ENCODE results near the gene DAP. TPM values are rescaled to one million over a fixed set of nuclear protein-coding genes. Genes with fewer than 3 reads are reported as not detected.

DAP gene
- total RNA-seq, 1 experiment from 2014 or later: 77.6 TPM

DNA sequence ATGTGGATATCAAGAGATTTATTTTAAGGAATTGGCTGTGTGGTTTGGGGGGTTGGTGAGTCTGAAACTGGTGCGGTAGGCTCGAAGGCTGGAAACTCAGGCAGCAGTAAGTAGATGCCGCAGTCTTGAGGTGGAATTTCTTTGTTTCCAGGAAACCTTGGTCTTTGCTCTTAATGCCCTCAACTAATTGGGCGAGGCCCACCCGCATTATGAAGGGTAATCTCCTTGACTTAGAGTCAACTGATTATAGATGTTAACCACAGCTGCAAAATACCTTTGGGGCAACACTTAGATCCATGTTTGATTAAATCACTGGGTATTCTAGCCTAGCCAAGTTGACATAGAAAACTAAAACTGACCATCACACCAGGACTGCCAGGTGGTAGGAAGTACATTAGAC, 113.4 kb downstream of the DAP start:
- no peaks in the 10 kb centered on the region for H3K27me3 ChIP-seq (replicated peaks; ENCODE audit: control insufficient read depth, insufficient read depth, low read length)
- TF ChIP-seq, protein P1, sequence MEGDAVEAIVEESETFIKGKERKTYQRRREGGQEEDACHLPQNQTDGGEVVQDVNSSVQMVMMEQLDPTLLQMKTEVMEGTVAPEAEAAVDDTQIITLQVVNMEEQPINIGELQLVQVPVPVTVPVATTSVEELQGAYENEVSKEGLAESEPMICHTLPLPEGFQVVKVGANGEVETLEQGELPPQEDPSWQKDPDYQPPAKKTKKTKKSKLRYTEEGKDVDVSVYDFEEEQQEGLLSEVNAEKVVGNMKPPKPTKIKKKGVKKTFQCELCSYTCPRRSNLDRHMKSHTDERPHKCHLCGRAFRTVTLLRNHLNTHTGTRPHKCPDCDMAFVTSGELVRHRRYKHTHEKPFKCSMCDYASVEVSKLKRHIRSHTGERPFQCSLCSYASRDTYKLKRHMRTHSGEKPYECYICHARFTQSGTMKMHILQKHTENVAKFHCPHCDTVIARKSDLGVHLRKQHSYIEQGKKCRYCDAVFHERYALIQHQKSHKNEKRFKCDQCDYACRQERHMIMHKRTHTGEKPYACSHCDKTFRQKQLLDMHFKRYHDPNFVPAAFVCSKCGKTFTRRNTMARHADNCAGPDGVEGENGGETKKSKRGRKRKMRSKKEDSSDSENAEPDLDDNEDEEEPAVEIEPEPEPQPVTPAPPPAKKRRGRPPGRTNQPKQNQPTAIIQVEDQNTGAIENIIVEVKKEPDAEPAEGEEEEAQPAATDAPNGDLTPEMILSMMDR (IDR thresholded peaks at IDR 0.05; ENCODE audit: insufficient read depth in 1 of 2, low read depth in 1 of 2, low read length in 1 of 2, severe bottlenecking in 1 of 2, unreplicated experiment in 1 of 2): no peak
- H3K27ac Mint-ChIP-seq (ENCODE audit: unreplicated experiment): no peak overlapping the region
- H3K4me3 Mint-ChIP-seq (ENCODE audit: unreplicated experiment): no peak overlapping the region
- H3K4me1 ChIP-seq: no peaks in the 10 kb centered on the region
- BruUV-seq (replicated peaks): no TSS peak
- intact Hi-C loops (cut with micrococcal nuclease; ENCODE audit: unreplicated experiment): no loop called here
- no peaks in the 10 kb centered on the region for H3K9me3 Mint-ChIP-seq (ENCODE audit: unreplicated experiment)
- DNase-seq: no peak
- H3K4me1 Mint-ChIP-seq (ENCODE audit: low read depth, unreplicated experiment): no peaks in the 10 kb centered on the region
- H3K36me3 ChIP-seq (ENCODE audit: control insufficient read depth, insufficient read depth, low read length): no peaks in the 10 kb centered on the region
- H3K36me3 Mint-ChIP-seq (ENCODE audit: insufficient read depth, unreplicated experiment): peaks cover 28% of the 10 kb centered on the region
- H3K27me3 Mint-ChIP-seq (ENCODE audit: insufficient read depth, unreplicated experiment): no peaks in the 10 kb centered on the region
- no peak overlapping the region for H3K4me3 ChIP-seq (ENCODE audit: low read depth, low read length)
- no peaks in the 10 kb centered on the region for H3K9me3 ChIP-seq
- CTCF ChIA-PET: no interaction called here
- POLR2A ChIA-PET: no interaction called here

DNA sequence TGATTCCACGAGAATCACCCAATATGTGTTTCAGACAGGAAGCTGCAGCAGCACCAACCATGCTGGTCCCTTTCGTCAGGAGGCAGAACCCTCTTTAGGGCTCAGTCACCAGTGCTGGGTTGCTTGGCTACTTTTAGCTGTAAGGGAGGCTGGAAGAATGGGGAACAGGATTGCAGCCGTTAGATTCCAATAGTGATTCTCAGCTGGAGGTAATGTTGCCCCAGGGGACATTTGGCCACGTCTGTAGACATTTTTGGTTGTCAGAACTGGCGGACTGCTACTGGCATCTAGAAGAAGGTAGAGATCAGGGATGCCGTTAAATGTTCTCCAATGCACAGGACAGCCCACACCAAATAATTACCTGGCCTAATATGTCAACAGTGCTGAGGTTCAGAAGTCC, 115.4 kb downstream of the DAP start:
- no peak for DNase-seq
- intact Hi-C loops (cut with micrococcal nuclease; ENCODE audit: unreplicated experiment): no loop called here
- TF ChIP-seq, protein P1 (IDR thresholded peaks at IDR 0.05; ENCODE audit: insufficient read depth in 1 of 2, low read depth in 1 of 2, low read length in 1 of 2, severe bottlenecking in 1 of 2, unreplicated experiment in 1 of 2): no peak
- Mint-ChIP-seq H3K9me3 (ENCODE audit: unreplicated experiment) (no peaks in the 10 kb centered on the region), H3K4me1 (ENCODE audit: low read depth, unreplicated experiment) (no peaks in the 10 kb centered on the region), H3K27me3 (ENCODE audit: insufficient read depth, unreplicated experiment) (no peaks in the 10 kb centered on the region), H3K27ac (ENCODE audit: unreplicated experiment) (no peak overlapping the region), H3K4me3 (ENCODE audit: unreplicated experiment) (no peak overlapping the region), H3K36me3 (ENCODE audit: insufficient read depth, unreplicated experiment) (peaks cover 22% of the 10 kb centered on the region)
- no TSS peak for BruUV-seq (replicated peaks)
- ChIA-PET POLR2A (no interaction called here), CTCF (no interaction called here)
- no peak overlapping the region for H3K4me3 ChIP-seq (ENCODE audit: low read depth, low read length)
- no peaks in the 10 kb centered on the region; the same call in 1 of the 2 replicates for H3K36me3 ChIP-seq (ENCODE audit: control insufficient read depth, insufficient read depth, low read length)
- no peaks in the 10 kb centered on the region for H3K4me1 ChIP-seq
- no peaks in the 10 kb centered on the region for H3K9me3 ChIP-seq
- H3K27me3 ChIP-seq (replicated peaks; ENCODE audit: control insufficient read depth, insufficient read depth, low read length): no peaks in the 10 kb centered on the region

DNA sequence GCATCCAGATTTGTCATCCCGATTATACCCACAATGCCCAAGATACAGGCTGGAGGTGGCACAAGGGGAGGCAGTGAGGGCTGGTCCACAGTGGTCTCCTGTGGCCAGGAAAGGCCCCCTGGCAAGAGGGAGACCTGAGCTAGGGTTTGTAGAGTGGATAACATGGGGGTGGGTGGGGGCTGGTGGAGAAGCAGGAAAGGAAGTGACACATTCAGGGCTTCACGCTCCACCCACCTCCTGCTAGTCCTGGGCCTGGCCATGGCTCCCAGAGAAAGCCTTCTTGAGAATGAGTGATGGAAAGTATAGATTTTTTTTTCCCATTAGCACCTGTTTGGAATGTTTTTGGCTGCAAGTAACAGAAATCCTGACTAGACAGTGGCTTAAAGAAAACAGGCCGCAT, 115.9 kb downstream of the DAP start:
- H3K36me3 Mint-ChIP-seq (ENCODE audit: insufficient read depth, unreplicated experiment): peaks cover 21% of the 10 kb centered on the region
- BruUV-seq (replicated peaks): no TSS peak
- Histone ChIP-seq H3K4me1 (no peaks in the 10 kb centered on the region), H3K36me3 (ENCODE audit: control insufficient read depth, insufficient read depth, low read length) (no peaks in the 10 kb centered on the region; the same call in 1 of the 2 replicates), H3K9me3 (no peaks in the 10 kb centered on the region), H3K27me3 (replicated peaks; ENCODE audit: control insufficient read depth, insufficient read depth, low read length) (no peaks in the 10 kb centered on the region), H3K4me3 (ENCODE audit: low read depth, low read length) (no peak overlapping the region)
- intact Hi-C loops (cut with micrococcal nuclease; ENCODE audit: unreplicated experiment): no loop called here
- ChIA-PET CTCF (no interaction called here), POLR2A (no interaction called here)
- H3K4me1 Mint-ChIP-seq (ENCODE audit: low read depth, unreplicated experiment): no peaks in the 10 kb centered on the region
- H3K27ac Mint-ChIP-seq (ENCODE audit: unreplicated experiment): no peak overlapping the region
- DNase-seq: no peak
- TF ChIP-seq, protein P1 (IDR thresholded peaks at IDR 0.05; ENCODE audit: insufficient read depth in 1 of 2, low read depth in 1 of 2, low read length in 1 of 2, severe bottlenecking in 1 of 2, unreplicated experiment in 1 of 2): no peak
- H3K4me3 Mint-ChIP-seq (ENCODE audit: unreplicated experiment): no peak overlapping the region
- H3K9me3 Mint-ChIP-seq (ENCODE audit: unreplicated experiment): no peaks in the 10 kb centered on the region
- no peaks in the 10 kb centered on the region for H3K27me3 Mint-ChIP-seq (ENCODE audit: insufficient read depth, unreplicated experiment)

Data from Caco-2 (cell line).